Neural progenitor cell (in vitro differentiated cells): ENCODE results near the gene CAST. TPM values are rescaled to one million over a fixed set of nuclear protein-coding genes. Genes with fewer than 3 reads are reported as not detected.
"Not testable (repeated sequence)": the region's sequence is repeated elsewhere in the genome, so short reads cannot be mapped to it uniquely, and the experiment has no call there.

Source experiments
- DNase-seq: peaks from one replicate; pipeline ENCODE4 v3.0.0-alpha.2; 2016; ENCODE audit warnings: low spot score
- H2AFZ ChIP-seq: fragments of 200-600 bp; sonication (generic); replicated peaks from 2 replicates; pipeline ENCODE4 v1.6.1; 2016; ENCODE audit warnings: antibody characterized with exemption
- H3F3A ChIP-seq: fragments of 200-600 bp; sonication (generic); 2 replicates; pipeline ENCODE4 v1.6.1; 2016; ENCODE audit warnings: antibody characterized with exemption, low read depth
- H3K27ac ChIP-seq: fragments of 200-600 bp; sonication (generic); 2 replicates; pipeline ENCODE4 v1.5.1; 2016; ENCODE audit warnings: mild to moderate bottlenecking
- H3K27me3 ChIP-seq: fragments of 200-600 bp; sonication (generic); 2 replicates; pipeline ENCODE4 v1.6.1; 2016; ENCODE audit warnings: mild to moderate bottlenecking, moderate library complexity
- H3K36me3 ChIP-seq: fragments of 200-600 bp; sonication (generic); 2 replicates; pipeline ENCODE4 v1.5.1; 2016
- H3K4me1 ChIP-seq: fragments of 200-600 bp; sonication (generic); 2 replicates; pipeline ENCODE4 v1.6.1; 2016; ENCODE audit warnings: mixed run types
- H3K4me2 ChIP-seq: fragments of 200-600 bp; sonication (generic); 2 replicates; pipeline ENCODE4 v1.6.1; 2016
- H3K4me3 ChIP-seq: fragments of 200-600 bp; sonication (generic); 2 replicates; pipeline ENCODE4 v1.5.1; 2016
- H3K79me2 ChIP-seq: fragments of 200-600 bp; sonication (generic); 2 replicates; pipeline ENCODE4 v1.6.1; 2016; ENCODE audit warnings: low read depth
- H3K9ac ChIP-seq: fragments of 200-600 bp; sonication (generic); 2 replicates; pipeline ENCODE4 v1.6.1; 2016
- H3K9me3 ChIP-seq: fragments of 200-600 bp; sonication (generic); 2 replicates; pipeline ENCODE4 v1.5.1; 2016; ENCODE audit warnings: low read depth
- H4K20me1 ChIP-seq: fragments of 200-600 bp; sonication (generic); 2 replicates; pipeline ENCODE4 v1.6.1; 2016; ENCODE audit warnings: low read depth
- H3K27ac Mint-ChIP-seq: 3 replicates; pipeline ENCODE4 v1.8.0; 2021; ENCODE audit warnings: mixed read lengths
- H3K27me3 Mint-ChIP-seq: 2 replicates; pipeline ENCODE4 v1.8.0; 2022; ENCODE audit warnings: low read depth, mild to moderate bottlenecking, inconsistent platforms, moderate library complexity, mixed read lengths; ENCODE audit not compliant: insufficient read depth
- H3K36me3 Mint-ChIP-seq: 3 replicates; pipeline ENCODE4 v1.8.0; 2021; ENCODE audit warnings: mixed read lengths
- H3K4me1 Mint-ChIP-seq: 3 replicates; pipeline ENCODE4 v1.8.0; 2021; ENCODE audit warnings: mixed read lengths
- H3K4me3 Mint-ChIP-seq: 3 replicates; pipeline ENCODE4 v1.8.0; 2021; ENCODE audit warnings: mild to moderate bottlenecking, moderate library complexity, mixed read lengths
- H3K9me3 Mint-ChIP-seq: 3 replicates; pipeline ENCODE4 v1.8.0; 2020; ENCODE audit warnings: mixed read lengths
- EZH2 ChIP-seq: fragments of 200-600 bp; sonication (generic); IDR thresholded peaks from 2 replicates; pipeline ENCODE4 v1.6.1; 2017; ENCODE audit warnings: antibody characterized with exemption, mild to moderate bottlenecking, moderate library complexity
- EZH2phosphoT487 ChIP-seq: fragments of 200-600 bp; sonication (generic); IDR thresholded peaks from 2 replicates; pipeline ENCODE4 v1.6.1; 2017; ENCODE audit warnings: antibody characterized with exemption
- total RNA-seq: library from RNA; depleted of rRNA; stranded (reverse); fragments of >200 nt; gene quantifications from 2 replicates; pipeline ENCODE4 v1.2.3, GENCODE V29; 2015; ENCODE audit warnings: low replicate concordance
- TF ChIP-seq, protein P1 (sequence below): fragments of 200-600 bp; sonication (generic); IDR thresholded peaks from 2 replicates; pipeline ENCODE4 v1.5.1; 2017; ENCODE audit warnings: antibody characterized with exemption, mild to moderate bottlenecking

CAST gene
- total RNA-seq, 1 donor from 2014 or later = 64.6 TPM

DNA sequence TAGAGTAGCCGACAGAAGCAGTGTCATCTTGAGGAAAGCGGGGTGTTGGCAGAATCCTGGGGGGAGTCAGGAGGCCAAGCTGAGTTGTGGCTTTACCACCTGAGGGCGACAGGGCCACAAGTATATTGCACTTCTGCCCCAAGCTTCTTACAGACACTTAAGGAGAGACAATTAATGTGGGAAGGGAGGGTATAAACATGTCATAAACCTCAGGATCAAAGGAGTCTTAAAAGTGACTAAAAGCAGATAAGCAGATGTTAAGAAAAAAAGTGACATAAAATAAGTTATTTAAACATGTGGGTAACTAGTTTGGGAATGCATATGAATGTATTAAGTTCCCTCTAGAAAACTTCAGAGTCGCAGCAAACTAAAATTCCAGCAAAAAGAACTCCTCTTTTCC, 81.6 kb downstream of the CAST start:
- Histone ChIP-seq H3K27ac (no peak overlapping the region), H3K79me2 (no peaks in the 10 kb centered on the region), H3K9me3 (no peaks in the 10 kb centered on the region), H3K9ac (no peak overlapping the region), H3K4me3 (no peak overlapping the region), H4K20me1 (no peaks in the 10 kb centered on the region), H3K36me3 (no peaks in the 10 kb centered on the region), H3K27me3 (no peaks in the 10 kb centered on the region), H2AFZ (no peak overlapping the region), H3K4me2 (no peak overlapping the region), H3K4me1 (no peaks in the 10 kb centered on the region), H3F3A (no peaks in the 10 kb centered on the region)
- Mint-ChIP-seq H3K27ac (no peak overlapping the region), H3K27me3 (no peaks in the 10 kb centered on the region), H3K9me3 (no peaks in the 10 kb centered on the region), H3K4me1 (peaks cover 11% of the 10 kb centered on the region), H3K36me3 (peaks cover 29% of the 10 kb centered on the region), H3K4me3 (no peak overlapping the region)
- TF ChIP-seq, protein P1, sequence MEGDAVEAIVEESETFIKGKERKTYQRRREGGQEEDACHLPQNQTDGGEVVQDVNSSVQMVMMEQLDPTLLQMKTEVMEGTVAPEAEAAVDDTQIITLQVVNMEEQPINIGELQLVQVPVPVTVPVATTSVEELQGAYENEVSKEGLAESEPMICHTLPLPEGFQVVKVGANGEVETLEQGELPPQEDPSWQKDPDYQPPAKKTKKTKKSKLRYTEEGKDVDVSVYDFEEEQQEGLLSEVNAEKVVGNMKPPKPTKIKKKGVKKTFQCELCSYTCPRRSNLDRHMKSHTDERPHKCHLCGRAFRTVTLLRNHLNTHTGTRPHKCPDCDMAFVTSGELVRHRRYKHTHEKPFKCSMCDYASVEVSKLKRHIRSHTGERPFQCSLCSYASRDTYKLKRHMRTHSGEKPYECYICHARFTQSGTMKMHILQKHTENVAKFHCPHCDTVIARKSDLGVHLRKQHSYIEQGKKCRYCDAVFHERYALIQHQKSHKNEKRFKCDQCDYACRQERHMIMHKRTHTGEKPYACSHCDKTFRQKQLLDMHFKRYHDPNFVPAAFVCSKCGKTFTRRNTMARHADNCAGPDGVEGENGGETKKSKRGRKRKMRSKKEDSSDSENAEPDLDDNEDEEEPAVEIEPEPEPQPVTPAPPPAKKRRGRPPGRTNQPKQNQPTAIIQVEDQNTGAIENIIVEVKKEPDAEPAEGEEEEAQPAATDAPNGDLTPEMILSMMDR = no peak
- TF ChIP-seq EZH2 = no peak
- no peak for TF ChIP-seq EZH2phosphoT487
- no peak for DNase-seq

DNA sequence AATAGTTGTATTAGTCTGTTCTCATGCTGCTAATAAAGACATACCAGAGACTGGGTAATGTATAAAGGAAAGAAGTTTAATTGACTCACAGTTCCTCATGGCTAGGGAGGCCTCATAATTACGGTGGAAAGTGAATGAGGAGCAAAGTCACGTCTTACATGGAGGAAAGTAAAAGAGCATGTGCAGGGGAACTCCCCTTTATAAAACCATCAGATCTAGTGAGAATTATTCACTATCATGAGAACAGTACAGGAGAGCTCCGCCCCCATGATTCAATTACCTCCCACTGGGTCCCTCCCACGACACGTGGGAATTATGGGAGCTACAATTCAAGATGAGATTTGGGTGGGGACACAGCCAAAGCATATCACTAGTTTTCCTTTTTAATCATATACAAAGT, 82.0 kb downstream of the CAST start:
- not testable (repeated sequence) for H3K79me2 ChIP-seq, H3K36me3 ChIP-seq, H3K4me1 ChIP-seq, H3K9me3 Mint-ChIP-seq, H3K4me2 ChIP-seq, H3K4me3 Mint-ChIP-seq, H3F3A ChIP-seq, H3K9me3 ChIP-seq, H3K27me3 Mint-ChIP-seq, H3K9ac ChIP-seq, DNase-seq, H3K4me3 ChIP-seq, H2AFZ ChIP-seq, H3K27ac ChIP-seq, H3K27me3 ChIP-seq, H3K27ac Mint-ChIP-seq, H4K20me1 ChIP-seq
- peaks cover 31% of the 10 kb centered on the region for H3K36me3 Mint-ChIP-seq
- peaks cover 15% of the 10 kb centered on the region for H3K4me1 Mint-ChIP-seq

DNA sequence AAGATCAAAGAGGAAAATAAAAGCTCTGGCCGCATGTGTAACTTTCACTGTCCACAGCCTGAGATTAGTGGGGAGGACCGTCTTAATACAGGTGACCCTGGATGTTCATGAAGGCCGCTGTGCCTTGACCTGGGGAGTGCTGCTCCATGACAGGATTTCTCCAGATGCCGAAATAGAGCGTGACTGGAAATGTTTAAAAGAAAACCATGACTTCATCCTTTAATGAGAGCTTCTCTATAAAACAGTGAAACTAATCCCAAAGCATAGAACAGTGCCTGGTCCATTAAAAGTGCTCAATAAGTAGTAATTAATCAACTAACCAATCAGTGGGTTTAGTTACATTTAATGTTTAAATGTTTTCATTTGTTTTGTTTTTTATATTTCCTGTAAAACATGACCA, 82.8 kb downstream of the CAST start:
- no peak overlapping the region for H3K9ac ChIP-seq
- no peaks in the 10 kb centered on the region for H3F3A ChIP-seq
- peaks cover 31% of the 10 kb centered on the region for H3K36me3 Mint-ChIP-seq
- no peak overlapping the region for H3K4me2 ChIP-seq
- no peak overlapping the region for H3K27ac ChIP-seq
- TF ChIP-seq, protein P1 = no peak
- TF ChIP-seq EZH2phosphoT487 (no peak), EZH2 (no peak)
- no peaks in the 10 kb centered on the region for H3K4me1 ChIP-seq
- DNase-seq = no peak
- H3K4me3 ChIP-seq = no peak overlapping the region
- no peaks in the 10 kb centered on the region for H3K27me3 ChIP-seq
- no peak overlapping the region for H3K4me3 Mint-ChIP-seq
- H3K4me1 Mint-ChIP-seq = peaks cover 15% of the 10 kb centered on the region
- no peaks in the 10 kb centered on the region for H3K27me3 Mint-ChIP-seq
- no peak overlapping the region for H3K27ac Mint-ChIP-seq
- H4K20me1 ChIP-seq = no peaks in the 10 kb centered on the region
- H3K79me2 ChIP-seq = no peaks in the 10 kb centered on the region
- H3K36me3 ChIP-seq = no peaks in the 10 kb centered on the region
- no peaks in the 10 kb centered on the region for H3K9me3 Mint-ChIP-seq
- H3K9me3 ChIP-seq = no peaks in the 10 kb centered on the region
- no peak overlapping the region for H2AFZ ChIP-seq

DNA sequence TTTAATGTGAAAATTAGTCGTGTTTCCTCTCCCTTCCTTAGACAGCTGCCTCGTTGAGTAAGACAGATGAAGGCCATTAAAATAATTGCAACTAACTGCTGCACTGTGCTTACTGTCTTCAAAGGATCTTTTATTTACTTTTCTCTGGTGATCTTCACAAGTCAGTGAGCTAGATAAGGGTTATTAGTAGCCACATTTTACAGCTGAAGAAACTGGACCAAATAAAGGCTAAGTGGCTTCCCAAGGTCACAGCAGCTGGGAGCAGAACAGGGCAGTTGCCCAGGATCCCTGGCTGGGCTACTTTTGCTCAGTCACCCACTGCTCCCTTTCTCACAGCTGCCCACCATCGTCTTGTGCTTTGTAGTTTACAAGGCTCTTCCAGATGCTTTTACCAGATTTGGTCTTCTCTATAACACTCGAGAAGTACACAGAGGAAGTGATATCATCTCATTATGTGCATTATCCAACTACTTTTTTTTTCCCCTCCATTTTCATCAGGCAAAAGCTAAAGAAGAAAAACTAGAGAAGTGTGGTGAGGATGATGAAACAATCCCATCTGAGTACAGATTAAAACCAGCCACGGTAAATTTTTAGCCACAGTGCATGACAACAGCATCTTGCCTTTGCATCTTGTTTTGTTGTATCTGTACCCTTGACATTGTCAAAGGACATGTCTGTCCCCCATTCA, 83.8 kb downstream of the CAST start:
- Mint-ChIP-seq H3K27ac (no peak overlapping the region), H3K4me3 (no peak overlapping the region), H3K27me3 (no peaks in the 10 kb centered on the region), H3K4me1 (peaks cover 21% of the 10 kb centered on the region), H3K36me3 (peaks cover 29% of the 10 kb centered on the region), H3K9me3 (no peaks in the 10 kb centered on the region)
- Histone ChIP-seq H3K4me1 (no peaks in the 10 kb centered on the region), H3K79me2 (no peaks in the 10 kb centered on the region), H3K27ac (no peak overlapping the region), H2AFZ (no peak overlapping the region), H3K4me2 (no peak overlapping the region), H3F3A (no peaks in the 10 kb centered on the region), H3K4me3 (no peak overlapping the region), H4K20me1 (no peaks in the 10 kb centered on the region), H3K36me3 (no peaks in the 10 kb centered on the region), H3K9ac (no peak overlapping the region), H3K27me3 (no peaks in the 10 kb centered on the region), H3K9me3 (no peaks in the 10 kb centered on the region)
- TF ChIP-seq, protein P1 = no peak
- no peak for TF ChIP-seq EZH2
- TF ChIP-seq EZH2phosphoT487 = no peak
- no peak for DNase-seq
